K562 (cell line): Measurements from ENCODE around the gene GDF9. TPM values are rescaled to one million over a fixed set of nuclear protein-coding genes. Genes with fewer than 3 reads are reported as not detected.
A peak's percentile ranks its signal among the peaks of the same experiment; 100 is the strongest.

Experiments used
- BHLHE40 ChIP-seq: IDR thresholded peaks from 2 replicates; pipeline ENCODE4 v1.6.1; 2011; ENCODE audit warnings: low read length, improper control_type of control experiment
- CBX1 ChIP-seq: sonication (generic); IDR thresholded peaks from 2 replicates; pipeline ENCODE4 v1.6.1; 2016; ENCODE audit warnings: antibody characterized with exemption, low read depth, mild to moderate bottlenecking
- DDX20 ChIP-seq: fragments of 450-650 bp; IDR thresholded peaks from 2 replicates; pipeline ENCODE4 v1.6.1; 2016; ENCODE audit warnings: missing genetic modification characterization, low read depth, mild to moderate bottlenecking, missing compliant biosample characterization, moderate library complexity
- ERF ChIP-seq: fragments of 450-650 bp; formaldehyde crosslinking; IDR thresholded peaks from 2 replicates; pipeline ENCODE4 v1.4.0; 2020; ENCODE audit warnings: mild to moderate bottlenecking, mixed read lengths
- ETV1 ChIP-seq: fragments of 450-650 bp; conservative IDR thresholded peaks from 2 replicates; pipeline ENCODE4 v1.6.1; 2016; ENCODE audit warnings: missing genetic modification characterization, control low read depth, low read depth, missing compliant biosample characterization
- GTF2E2 ChIP-seq: fragments of 200-800 bp; sonication (Bioruptor generic); IDR thresholded peaks from 2 replicates; pipeline ENCODE4 v1.6.1; 2016; ENCODE audit warnings: missing genetic modification characterization, missing compliant biosample characterization
- HNRNPH1 ChIP-seq: fragments of 200-400 bp; formaldehyde crosslinking; optimal IDR thresholded peaks from 2 replicates; pipeline ENCODE3; 2017; ENCODE audit warnings: low read depth, mild to moderate bottlenecking, low read length, moderate library complexity
- MECOM ChIP-seq: fragments of 250-450 bp; sonication (Bioruptor Pico); IDR thresholded peaks from 2 replicates; pipeline ENCODE4 v1.8.0; 2022; ENCODE audit warnings: inconsistent platforms
- MXI1 ChIP-seq: IDR thresholded peaks from 2 replicates; pipeline ENCODE4 v1.6.1; 2011; ENCODE audit warnings: low read depth, mild to moderate bottlenecking, improper control_type of control experiment, low read length
- NELFE ChIP-seq: IDR thresholded peaks from 2 replicates; pipeline ENCODE4 v1.6.1; 2011; ENCODE audit warnings: mild to moderate bottlenecking; ENCODE audit not compliant: insufficient read depth, insufficient read length
- PCBP2 ChIP-seq: fragments of 200-400 bp; formaldehyde crosslinking; IDR thresholded peaks from 2 replicates; pipeline ENCODE4 v1.6.1; 2018; ENCODE audit warnings: low read length, low read depth, mild to moderate bottlenecking, moderate library complexity; ENCODE audit not compliant: poor library complexity, severe bottlenecking
- RBM39 ChIP-seq: fragments of 200-400 bp; formaldehyde crosslinking; optimal IDR thresholded peaks from 2 replicates; pipeline ENCODE3; 2018; ENCODE audit warnings: low read depth, low read length
- THRAP3 ChIP-seq: fragments of 450-650 bp; IDR thresholded peaks from 2 replicates; pipeline ENCODE4 v1.6.1; 2016; ENCODE audit warnings: mild to moderate bottlenecking, inconsistent platforms, borderline replicate concordance
- ZBTB1 ChIP-seq: sonication (generic); formaldehyde crosslinking; IDR thresholded peaks from 2 replicates; pipeline ENCODE4 v1.8.1; 2023; ENCODE audit warnings: missing genetic modification reagents, low read depth, mild to moderate bottlenecking, borderline replicate concordance
- ZBTB8A ChIP-seq: fragments of 450-650 bp; IDR thresholded peaks from 2 replicates; pipeline ENCODE4 v1.6.1; 2018; ENCODE audit warnings: mild to moderate bottlenecking, moderate library complexity; ENCODE audit not compliant: partially characterized antibody
- ZFP30 ChIP-seq: fragments of 250-450 bp; sonication (Bioruptor Pico); IDR thresholded peaks from 2 replicates; pipeline ENCODE4 v1.8.0; 2022; ENCODE audit warnings: moderate library complexity, mild to moderate bottlenecking, inconsistent platforms, borderline replicate concordance
- polyA plus RNA-seq, 8 experiments: library from polyadenylated mRNA; depleted of rRNA in 4 of 8; stranded (reverse) in 5 of 8; unstranded in 3 of 8; fragments of >200 nt; fragmentation: Nextera tagmentation in 2 of 8; fragmentation: Illumina TruSeq in 1 of 8; extraction: Ambion mirVana in 2 of 8; extraction: Trizol in 1 of 8; gene quantifications; 2 replicates each; pipeline versions ENCODE4 v1.2.1 to v1.2.3, GENCODE V29; 2011 to 2014; ENCODE audit warnings: inconsistent platforms in 1 of 8, missing spikeins in 1 of 8
- total RNA-seq, 7 experiments: library from RNA; depleted of rRNA in 6 of 7; stranded (reverse); fragments of >200 nt in 6 of 7; fragmentation: Illumina TruSeq in 2 of 7; extraction: Trizol in 2 of 7; gene quantifications; 2 replicates each; pipeline versions ENCODE4 v1.2.1 to v1.2.3, GENCODE V29; 2011 to 2021; ENCODE audit warnings: low replicate concordance in 1 of 7
- TF ChIP-seq, protein P1 (sequence below): sonication (generic); formaldehyde crosslinking; IDR thresholded peaks from 2 replicates; pipeline ENCODE4 v1.8.0; 2023; ENCODE audit warnings: mild to moderate bottlenecking, missing genetic modification reagents
- TF ChIP-seq, protein P2 (sequence below): fragments of 450-650 bp; formaldehyde crosslinking; IDR thresholded peaks from 2 replicates; pipeline ENCODE4 v1.4.0; 2022; ENCODE audit warnings: missing genetic modification characterization
- TF ChIP-seq, protein P3 (sequence below), 2 experiments: IDR thresholded peaks; 2 replicates each; pipeline ENCODE4 v1.6.1; 2011; ENCODE audit warnings: borderline replicate concordance in 1 of 2, control low read depth in 1 of 2, low read depth in 1 of 2, low read length in 1 of 2, mild to moderate bottlenecking in 1 of 2, mixed read lengths in 1 of 2, moderate library complexity in 1 of 2; ENCODE audit not compliant: insufficient read depth in 1 of 2, insufficient read length in 1 of 2, poor library complexity in 1 of 2, severe bottlenecking in 1 of 2; ENCODE audit errors: extremely low read depth in 1 of 2
- TF ChIP-seq, protein P4 (sequence below), 2 experiments: fragments of 450-650 bp; IDR thresholded peaks; 2 replicates each; pipeline ENCODE4 v1.6.1; 2018; ENCODE audit warnings: mild to moderate bottlenecking in 2 of 2, low read depth in 1 of 2; ENCODE audit not compliant: partially characterized antibody in 2 of 2

Gene GDF9
- total and polyA plus RNA-seq, 9 of the 15 experiments (the other 6 are each of a cell fraction or from before 2014, with no cell fraction given) = 0.10 to 0.70 (median 0.20) TPM; not detected in 1

DNA sequence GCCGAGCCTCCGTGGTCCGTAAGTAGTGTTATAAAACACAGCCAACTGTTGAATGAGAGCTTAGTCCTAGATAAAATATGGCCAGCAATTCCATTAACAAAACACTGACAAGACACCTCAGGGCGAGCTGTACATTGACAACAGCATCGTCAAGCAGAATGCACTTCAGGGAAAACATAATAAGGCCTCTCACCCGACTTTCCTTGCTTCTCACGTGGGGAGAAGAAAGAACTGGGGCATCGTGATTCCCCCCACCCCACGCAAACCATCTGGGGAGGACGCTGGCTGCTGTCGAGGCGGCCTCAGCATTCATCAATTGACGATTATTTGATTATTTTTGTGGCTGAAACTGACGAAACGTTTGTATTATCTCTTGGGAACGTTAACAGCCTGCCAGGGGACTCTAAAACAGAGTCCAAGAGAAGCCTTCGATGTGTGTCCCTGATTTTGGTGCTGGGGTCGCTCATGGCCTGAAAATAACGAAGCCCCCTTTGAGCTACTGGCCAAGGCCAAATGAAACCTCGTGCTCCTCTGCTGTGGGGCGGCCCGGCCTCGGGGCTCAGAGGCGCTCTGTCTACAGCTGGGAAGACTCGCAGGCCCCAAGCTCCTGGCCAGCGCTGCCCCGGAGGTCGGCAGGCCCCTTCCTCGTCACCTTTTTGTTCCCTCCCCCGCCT, 464 bp downstream of the GDF9 start (continued):
- TF ChIP-seq, protein P1, sequence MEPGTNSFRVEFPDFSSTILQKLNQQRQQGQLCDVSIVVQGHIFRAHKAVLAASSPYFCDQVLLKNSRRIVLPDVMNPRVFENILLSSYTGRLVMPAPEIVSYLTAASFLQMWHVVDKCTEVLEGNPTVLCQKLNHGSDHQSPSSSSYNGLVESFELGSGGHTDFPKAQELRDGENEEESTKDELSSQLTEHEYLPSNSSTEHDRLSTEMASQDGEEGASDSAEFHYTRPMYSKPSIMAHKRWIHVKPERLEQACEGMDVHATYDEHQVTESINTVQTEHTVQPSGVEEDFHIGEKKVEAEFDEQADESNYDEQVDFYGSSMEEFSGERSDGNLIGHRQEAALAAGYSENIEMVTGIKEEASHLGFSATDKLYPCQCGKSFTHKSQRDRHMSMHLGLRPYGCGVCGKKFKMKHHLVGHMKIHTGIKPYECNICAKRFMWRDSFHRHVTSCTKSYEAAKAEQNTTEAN (CRISPR knock-in tag) = no peak
- TF ChIP-seq, protein P2, sequence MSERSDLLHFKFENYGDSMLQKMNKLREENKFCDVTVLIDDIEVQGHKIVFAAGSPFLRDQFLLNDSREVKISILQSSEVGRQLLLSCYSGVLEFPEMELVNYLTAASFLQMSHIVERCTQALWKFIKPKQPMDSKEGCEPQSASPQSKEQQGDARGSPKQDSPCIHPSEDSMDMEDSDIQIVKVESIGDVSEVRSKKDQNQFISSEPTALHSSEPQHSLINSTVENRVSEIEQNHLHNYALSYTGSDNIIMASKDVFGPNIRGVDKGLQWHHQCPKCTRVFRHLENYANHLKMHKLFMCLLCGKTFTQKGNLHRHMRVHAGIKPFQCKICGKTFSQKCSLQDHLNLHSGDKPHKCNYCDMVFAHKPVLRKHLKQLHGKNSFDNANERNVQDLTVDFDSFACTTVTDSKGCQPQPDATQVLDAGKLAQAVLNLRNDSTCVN (CRISPR knock-in tag) = no peak
- TF ChIP-seq, protein P3, sequence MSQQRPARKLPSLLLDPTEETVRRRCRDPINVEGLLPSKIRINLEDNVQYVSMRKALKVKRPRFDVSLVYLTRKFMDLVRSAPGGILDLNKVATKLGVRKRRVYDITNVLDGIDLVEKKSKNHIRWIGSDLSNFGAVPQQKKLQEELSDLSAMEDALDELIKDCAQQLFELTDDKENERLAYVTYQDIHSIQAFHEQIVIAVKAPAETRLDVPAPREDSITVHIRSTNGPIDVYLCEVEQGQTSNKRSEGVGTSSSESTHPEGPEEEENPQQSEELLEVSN (IDR thresholded peaks at IDR 0.05; ENCODE audit: borderline replicate concordance in 1 of 2, extremely low read depth in 1 of 2, insufficient read depth in 1 of 2, insufficient read length in 1 of 2, low read depth in 1 of 2, low read length in 1 of 2, poor library complexity in 1 of 2, severe bottlenecking in 1 of 2) = peak; percentile 76 to 88
- TF ChIP-seq HNRNPH1 (no peak), GTF2E2 (tag) (no peak), CBX1 (no peak), ZBTB8A (no peak), DDX20 (no peak), ZFP30 (CRISPR knock-in tag) (no peak), PCBP2 (no peak), MECOM (peak; percentile 69; the same call in 1 of the 2 replicates), ZBTB1 (CRISPR knock-in tag) (0 out of 2 replicates have a peak, but pooled peaks have one; percentile 17), NELFE (no peak), ERF (CRISPR knock-in tag) (peak; percentile 63; the same call in 1 of the 2 replicates), MXI1 (no peak), RBM39 (no peak), THRAP3 (no peak), BHLHE40 (no peak), ETV1 (tag) (peak; percentile 67; the same call in 1 of the 2 replicates)
- TF ChIP-seq, protein P4, sequence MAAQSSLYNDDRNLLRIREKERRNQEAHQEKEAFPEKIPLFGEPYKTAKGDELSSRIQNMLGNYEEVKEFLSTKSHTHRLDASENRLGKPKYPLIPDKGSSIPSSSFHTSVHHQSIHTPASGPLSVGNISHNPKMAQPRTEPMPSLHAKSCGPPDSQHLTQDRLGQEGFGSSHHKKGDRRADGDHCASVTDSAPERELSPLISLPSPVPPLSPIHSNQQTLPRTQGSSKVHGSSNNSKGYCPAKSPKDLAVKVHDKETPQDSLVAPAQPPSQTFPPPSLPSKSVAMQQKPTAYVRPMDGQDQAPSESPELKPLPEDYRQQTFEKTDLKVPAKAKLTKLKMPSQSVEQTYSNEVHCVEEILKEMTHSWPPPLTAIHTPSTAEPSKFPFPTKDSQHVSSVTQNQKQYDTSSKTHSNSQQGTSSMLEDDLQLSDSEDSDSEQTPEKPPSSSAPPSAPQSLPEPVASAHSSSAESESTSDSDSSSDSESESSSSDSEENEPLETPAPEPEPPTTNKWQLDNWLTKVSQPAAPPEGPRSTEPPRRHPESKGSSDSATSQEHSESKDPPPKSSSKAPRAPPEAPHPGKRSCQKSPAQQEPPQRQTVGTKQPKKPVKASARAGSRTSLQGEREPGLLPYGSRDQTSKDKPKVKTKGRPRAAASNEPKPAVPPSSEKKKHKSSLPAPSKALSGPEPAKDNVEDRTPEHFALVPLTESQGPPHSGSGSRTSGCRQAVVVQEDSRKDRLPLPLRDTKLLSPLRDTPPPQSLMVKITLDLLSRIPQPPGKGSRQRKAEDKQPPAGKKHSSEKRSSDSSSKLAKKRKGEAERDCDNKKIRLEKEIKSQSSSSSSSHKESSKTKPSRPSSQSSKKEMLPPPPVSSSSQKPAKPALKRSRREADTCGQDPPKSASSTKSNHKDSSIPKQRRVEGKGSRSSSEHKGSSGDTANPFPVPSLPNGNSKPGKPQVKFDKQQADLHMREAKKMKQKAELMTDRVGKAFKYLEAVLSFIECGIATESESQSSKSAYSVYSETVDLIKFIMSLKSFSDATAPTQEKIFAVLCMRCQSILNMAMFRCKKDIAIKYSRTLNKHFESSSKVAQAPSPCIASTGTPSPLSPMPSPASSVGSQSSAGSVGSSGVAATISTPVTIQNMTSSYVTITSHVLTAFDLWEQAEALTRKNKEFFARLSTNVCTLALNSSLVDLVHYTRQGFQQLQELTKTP (IDR thresholded peaks at IDR 0.05; ENCODE audit: low read depth in 1 of 2, partially characterized antibody in 2 of 2) = no peak
